Smooth muscle cell of bladder (primary cell): Measurements from ENCODE around the gene TRIM64. TPM values are rescaled to one million over a fixed set of nuclear protein-coding genes. Genes with fewer than 3 reads are reported as not detected.

Experiments used
- total RNA-seq: library from RNA; depleted of rRNA; stranded (reverse); fragments of >200 nt; gene quantifications from 2 replicates; pipeline ENCODE4 v1.2.3, GENCODE V29; 2014

The TRIM64 gene
- not detected in 2 replicates for total RNA-seq

GRCh38 chr11:89965737-89966136 lies at the start of gene TRIM64:
Gene TRIM64, plus strand, starts transcription at chr11:89966037. Its CDS starts 2,467 bp downstream, at chr11:89968504.

GRCh38 chr11:89922195-89922660 lies 43.6 kb upstream of the TRIM64 start, which contains the start of gene TRIM49D1:
Gene TRIM49D1, minus strand, starts transcription at chr11:89922245. Its CDS starts 4,535 bp downstream, at chr11:89917710.

GRCh38 chr11:89923764-89924163 lies 42.1 kb upstream of the TRIM64 start, which contains the start of gene TRIM49D2:
Gene TRIM49D2, plus strand, starts transcription at chr11:89924064. Its CDS starts 2,698 bp downstream, at chr11:89926762.

Other genes with a start within 250 kb of the TRIM64 start
- not detected in 2 replicates for gene TRIM49, start 157.5 kb upstream of the TRIM64 start, total RNA-seq
- gene TRIM64B, start 87.5 kb upstream of the TRIM64 start, total RNA-seq, result under 0.01 TPM in 1 of 2 replicates, not detected in the other
- not detected in 2 replicates for gene TRIM49D1, start 43.8 kb upstream of the TRIM64 start, total RNA-seq
- gene TRIM49D2, start 42.0 kb upstream of the TRIM64 start, total RNA-seq, result not detected in 2 replicates
- not detected in 2 replicates for gene TRIM49C, start 65.1 kb downstream of the TRIM64 start, total RNA-seq
- gene UBTFL1, start 119.9 kb downstream of the TRIM64 start, total RNA-seq, result not detected in 2 replicates
- gene NAALAD2, start 168.6 kb downstream of the TRIM64 start, total RNA-seq, result 0.14 and 0.28 TPM in 2 replicates